NCI-H1694 treated with DMSO at 0.1 percent for 48 hours (cell line): ENCODE data around the gene GBX1.

ENCODE experiments used
- DNase-seq: peaks from one replicate; lab custom pipeline; 2025; lab: John Stamatoyannopoulos, UW

GBX1 gene

DNA sequence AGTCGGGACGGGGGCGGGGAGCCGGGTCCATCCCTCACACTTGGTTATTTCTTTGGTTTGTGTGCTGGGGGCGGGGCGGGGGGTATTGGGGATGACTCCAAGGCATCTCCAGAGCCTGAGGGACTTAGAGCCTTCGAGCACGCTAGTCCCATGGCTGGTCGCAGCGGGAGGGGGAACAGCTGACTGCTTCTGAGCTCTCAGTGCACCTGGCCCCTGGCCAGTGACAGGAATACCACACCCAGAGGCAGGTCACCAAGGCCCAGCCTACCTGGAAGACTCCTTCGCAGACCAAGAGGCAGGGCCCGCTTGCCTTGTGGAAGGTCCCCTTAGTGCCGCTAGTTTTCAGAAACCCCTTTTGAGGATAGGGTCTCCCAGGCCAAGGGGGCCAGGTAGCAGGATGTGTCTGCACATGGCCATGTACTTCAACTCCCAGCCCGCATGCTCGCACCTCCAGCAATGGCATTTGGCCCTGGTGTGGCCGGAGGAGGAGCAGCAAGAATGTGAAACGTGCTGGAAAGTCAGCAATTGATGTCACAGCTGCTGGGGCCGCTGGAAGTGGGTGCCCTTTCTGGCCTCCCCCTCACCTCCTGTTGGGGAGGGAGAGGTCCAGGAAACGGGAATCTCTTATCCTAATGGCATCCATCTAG, 40.9 kb downstream of the GBX1 start:
- DNase-seq, result no peak

DNA sequence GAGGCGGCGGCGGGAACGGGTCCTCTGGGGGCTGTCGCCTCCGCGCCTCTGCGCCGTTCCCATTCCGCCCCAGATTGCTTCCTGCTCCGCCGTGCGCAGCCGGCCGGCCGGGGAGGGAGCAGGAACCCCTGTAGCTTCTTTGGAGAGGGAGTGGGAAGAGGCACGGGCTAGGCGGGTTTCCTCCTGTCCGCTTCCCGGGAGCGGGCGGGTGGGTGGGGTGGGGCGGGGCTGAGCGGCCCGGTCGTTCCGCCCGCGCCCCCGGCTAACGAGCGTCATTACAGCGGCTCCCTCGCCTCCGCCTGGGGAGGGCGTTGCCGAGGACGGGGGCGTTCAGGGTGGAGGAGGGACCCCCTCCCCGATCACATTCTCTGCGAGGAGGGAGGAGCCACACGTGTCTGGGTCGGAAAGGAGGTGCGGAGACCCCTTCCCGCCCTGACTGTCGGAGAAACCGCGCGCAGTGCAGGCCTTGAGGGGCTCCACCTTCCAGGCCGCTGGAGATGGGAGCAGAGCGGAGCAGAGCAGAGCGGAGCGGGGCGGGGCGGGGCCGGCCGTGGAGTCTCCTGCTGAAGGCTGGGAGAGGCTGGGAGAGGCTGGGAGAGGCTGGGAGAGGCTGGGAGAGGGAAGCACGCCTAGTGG, 41.5 kb downstream of the GBX1 start:
- no peak for DNase-seq

- no peak for DNase-seq
Measured at GRCh38 chr7:151125470-151125845, 42.0 kb downstream of the GBX1 start.

DNA sequence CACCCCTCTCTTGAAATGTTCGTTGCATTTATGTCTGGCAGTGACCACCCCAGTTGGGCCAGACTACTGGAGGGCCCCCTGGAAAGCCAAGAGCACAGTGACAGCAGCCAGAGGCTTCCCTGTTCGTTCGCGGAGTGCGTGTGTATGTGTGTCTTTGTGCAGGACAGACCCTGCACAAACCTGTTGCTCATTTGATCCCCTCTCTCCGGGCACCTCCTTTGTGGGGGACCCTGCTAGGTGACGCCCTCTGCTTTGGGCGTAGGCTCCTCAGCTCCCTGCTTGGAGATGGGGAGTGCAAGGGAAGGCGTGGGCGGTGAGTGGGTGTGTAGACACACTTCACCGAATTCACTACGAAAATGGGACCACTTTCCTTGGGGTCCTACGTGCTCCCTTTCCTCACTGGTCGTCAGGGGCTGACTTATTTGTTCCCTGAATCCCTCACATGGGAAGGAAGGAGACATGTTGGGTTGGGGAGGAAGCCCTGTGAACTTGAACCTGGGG, 42.5 kb downstream of the GBX1 start:
- DNase-seq, result no peak

DNA sequence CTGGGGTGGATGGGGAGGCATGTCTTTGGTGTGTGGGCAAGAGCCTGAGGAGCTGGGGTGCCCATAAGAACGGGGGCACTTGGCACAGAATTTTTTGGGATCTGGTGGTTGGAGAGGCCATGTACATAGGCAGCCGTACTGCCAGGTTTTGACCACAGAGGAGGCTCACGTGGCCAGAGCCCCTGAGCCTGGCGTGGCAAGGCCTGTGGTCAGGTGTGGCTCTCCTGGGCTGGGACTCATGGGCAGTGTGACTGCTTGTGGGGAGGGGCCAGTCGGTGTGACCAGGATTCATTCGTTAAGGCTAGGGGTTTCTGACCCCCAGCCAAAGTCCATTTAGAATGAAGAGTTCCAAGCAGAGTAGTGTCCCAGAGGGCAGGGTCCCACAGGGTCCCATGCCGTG, 43.0 kb downstream of the GBX1 start:
- no peak for DNase-seq

DNA sequence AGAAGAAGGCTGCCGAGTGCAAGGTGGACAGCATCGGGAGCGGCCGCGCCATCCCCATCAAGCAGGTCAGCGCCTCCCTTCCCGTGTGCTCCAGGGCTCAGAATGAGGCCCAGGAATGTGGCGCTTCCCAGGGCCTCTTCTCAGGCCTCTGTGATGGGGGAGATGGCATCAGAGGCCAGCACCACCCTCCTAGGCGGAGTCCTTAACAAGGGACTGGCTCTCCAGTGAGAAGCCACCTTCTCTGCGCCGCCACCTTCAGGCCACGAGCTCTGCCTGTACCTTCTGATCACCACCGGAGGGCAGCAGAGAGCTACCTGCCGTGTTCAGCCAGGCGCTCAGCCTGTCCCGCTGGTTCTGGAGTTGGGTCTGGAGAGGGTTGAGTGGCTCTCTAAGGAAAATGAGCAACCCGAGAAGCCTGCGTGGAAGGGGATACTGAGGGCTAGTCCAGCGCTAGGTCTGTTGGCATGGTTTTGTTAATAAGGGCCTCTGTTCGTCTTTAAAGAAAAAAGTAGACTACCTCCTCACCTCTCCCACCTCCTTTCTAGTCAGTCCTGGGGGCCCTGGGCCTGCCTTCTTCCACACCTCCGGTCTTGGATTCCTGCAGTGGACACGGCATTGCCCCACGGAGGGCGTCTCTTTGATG, 43.6 kb downstream of the GBX1 start:
- DNase-seq, result peak; percentile 66

DNA sequence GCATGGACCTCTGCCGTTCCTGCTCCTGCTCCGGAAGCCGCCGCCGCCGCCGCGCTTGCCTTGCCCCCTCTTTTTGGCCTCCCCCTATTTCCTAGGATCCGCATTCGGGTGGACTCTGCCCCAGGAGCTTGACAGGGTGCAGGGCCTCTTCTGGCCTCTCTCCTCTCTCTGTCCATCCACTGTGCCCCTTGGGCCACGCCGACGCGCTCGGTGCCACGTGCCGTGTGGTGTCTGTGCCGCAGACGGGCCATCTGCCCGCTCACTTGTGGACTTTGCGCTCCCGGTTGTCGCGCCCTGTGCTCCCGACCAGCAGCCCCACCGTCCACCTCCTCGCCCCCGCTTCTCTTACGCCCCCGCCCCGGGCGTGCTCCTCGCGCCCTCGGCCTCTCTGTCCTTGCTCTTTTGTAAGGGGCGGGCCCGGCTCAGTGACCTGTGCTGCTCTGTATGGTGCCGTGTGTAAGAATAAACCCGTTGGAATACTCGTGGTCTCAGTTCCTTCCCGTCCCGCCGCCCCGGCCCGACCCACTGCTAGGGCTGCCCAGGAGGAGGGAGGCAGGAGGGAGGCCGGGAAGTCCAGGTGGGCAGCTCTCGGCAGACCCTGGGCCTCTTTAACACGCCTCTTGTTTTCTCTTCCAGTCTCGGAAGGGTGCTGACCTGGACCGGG, 44.2 kb downstream of the GBX1 start:
- no peak for DNase-seq

DNA sequence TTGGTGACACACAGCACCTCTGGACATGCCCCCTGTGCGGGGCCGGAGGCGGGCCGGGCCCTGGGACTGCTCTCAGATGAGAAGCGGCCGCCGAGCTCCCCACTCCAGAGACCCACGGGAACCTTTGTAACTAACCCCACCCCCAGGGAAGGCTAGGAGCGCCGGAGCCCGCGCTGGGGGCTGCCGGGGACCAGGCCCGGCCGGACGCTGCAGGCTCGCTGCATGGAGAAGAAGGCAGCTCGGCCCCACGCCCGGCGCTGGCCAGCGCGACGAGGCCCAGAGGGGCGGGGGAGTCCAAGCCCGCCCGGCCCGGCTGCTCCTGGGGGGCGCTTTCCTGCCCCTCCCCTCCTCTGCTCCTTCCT, 44.7 kb downstream of the GBX1 start:
- no peak for DNase-seq

DNA sequence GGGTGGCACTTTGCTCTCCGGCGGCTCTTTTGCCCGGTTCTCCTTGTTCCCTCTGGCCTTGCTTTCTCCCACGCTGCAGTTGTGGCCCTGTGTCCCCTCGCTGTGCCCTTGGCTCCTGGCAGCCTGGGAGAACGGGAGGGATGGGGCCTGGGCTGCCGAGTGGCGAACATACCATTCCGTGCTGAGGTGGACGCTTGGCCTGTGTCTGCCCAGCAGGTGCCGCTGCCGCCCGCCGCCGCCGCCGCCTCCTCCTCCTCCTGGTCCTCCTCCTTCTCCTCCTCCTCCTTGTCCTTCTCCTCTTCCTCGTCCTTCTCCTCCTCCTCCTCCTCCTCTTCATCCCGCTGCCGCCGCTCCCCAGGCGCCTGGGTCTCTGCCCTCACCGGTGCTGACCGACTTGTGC, 45.2 kb downstream of the GBX1 start:
- no peak for DNase-seq

DNA sequence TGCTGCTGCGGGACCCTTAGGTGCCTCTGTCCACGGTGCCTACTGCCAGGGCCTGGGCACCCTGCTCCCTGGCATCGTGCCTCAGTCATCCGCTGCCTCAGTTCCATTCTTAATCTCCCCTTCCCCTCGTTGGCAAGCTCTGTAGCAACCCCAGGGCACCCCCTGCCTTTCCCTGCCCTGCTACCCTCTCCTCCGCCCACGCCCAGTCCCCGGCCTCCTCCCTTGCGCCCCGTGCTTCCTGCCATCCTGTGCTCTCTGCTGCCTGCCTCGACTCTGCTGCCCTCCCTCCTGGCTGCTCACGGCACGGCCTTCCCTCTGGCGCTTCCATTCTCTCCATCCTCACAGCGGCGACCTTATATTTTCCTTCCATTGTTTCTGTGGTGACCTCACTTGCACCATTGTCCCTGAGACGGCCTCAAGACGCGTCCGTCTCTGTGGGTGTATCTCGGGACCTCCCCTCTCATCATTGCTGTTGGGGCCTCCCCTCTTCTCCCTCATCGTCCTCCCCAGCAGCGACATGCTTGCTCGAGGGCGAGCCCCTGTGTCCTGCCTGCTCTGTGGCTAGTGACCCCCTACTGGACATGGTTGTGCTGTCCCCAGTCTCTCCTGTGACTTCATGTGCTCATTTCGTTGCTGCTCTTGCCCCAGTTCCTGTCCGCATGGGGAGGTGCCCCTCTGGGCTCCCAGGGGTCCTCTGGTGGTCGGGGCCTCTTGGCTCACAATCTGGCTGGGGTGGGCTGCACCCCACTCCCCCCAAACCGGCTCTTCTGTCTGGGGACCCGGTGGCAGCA, 45.9 kb downstream of the GBX1 start:
- no peak for DNase-seq

- DNase-seq, result no peak
Measured at GRCh38 chr7:151120896-151121295, 46.6 kb downstream of the GBX1 start.

DNA sequence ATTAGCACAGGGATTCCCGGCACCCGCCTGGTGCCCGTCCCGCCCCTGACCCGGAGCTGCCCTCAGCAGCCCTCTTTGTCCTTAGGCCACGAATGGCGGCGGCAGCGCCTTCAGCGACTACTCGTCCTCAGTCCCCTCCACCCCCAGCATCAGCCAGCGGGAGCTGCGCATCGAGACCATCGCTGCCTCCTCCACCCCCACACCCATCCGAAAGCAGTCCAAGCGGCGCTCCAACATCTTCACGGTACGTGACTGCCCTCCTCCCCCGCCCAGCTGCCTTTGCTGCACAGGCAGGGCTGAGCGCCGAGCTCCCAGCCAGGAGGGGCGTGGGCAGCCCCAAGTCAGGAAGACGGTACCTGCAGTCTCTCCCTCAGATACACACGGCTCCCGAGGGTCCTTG, 47.6 kb downstream of the GBX1 start:
- no peak for DNase-seq

- DNase-seq, result no peak
Measured at GRCh38 chr7:151119055-151119415, 48.5 kb downstream of the GBX1 start.

- no peak for DNase-seq
Measured at GRCh38 chr7:151118108-151119054, 49.1 kb downstream of the GBX1 start.

GRCh38 chr7:151117565-151117964, 49.9 kb downstream of the GBX1 start:
- DNase-seq, result no peak

GRCh38 chr7:151116603-151117440, 50.7 kb downstream of the GBX1 start:
- no peak for DNase-seq

DNA sequence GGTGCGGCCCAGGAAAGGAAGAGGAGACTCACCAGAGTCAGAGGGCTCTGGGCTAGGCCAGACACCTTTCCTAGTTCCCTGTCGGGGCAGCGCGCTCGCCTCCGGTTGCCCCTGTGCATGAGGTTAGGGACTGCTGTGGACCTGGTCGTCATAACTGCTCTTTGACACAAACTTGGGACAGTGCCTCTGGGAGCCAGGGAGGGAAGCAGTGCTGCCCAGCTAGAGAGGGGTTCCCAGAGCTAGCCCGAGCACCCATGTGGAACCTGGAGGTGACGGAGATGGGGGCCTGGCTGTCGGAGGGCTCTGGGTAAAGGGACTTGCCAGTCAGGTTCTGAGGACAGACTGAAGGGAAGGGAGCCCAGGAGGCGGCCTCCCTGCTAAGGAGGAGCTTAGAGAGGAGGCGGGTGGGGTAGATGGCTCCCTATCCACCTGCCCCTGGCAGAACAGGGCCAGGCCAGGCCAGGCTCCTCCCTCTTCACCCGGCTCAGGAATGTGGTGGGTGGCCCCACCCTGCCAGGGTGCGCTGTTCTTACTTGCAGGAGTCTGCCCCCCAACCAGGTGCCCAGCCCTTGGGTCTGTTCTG, 51.6 kb downstream of the GBX1 start:
- DNase-seq, result no peak

DNA sequence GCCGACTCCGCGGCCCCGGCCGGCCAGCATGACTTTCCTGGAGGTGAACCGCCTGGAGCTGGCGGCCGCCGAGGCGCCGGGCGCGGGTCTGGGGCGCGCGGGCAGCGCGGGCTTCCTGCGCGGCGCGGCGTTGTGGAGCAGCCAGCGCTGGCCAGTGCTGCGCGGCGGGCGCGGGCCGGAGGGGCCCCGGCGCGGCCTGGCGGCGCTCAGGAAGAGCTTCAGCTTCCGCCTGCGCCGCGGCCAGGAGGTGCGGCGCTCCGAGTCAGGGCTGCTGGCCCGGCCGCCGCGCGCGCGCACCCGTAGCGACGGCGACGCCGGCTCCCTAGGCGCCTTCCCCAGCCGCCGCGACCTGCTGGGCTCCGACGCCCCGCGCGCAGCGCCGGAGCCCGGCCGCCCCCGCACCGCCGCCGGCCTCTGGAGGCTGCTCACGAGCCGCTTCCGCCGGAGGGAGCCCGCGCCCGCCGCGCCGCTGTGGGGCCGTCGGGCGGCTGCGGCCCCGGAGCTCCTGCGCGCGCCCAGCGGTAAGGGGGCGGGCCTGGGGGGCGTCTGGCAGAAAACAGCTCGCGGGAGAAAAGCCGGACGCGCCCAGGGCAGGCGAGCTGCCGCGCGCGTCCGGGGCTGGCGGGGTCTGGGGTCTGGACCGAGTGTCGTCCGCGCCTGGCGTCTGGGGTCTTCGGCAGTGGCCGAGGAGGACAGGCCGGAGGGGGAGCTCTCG, 52.2 kb downstream of the GBX1 start:
- no peak for DNase-seq
